ENCODE data around the gene GCN1. TPM values are rescaled to one million over a fixed set of nuclear protein-coding genes. Genes with fewer than 3 reads are reported as not detected.

The GCN1 gene
- polyA plus RNA-seq, 1 donor (not counting 4 experiments of a cell fraction or from before 2014, with no cell fraction given): 34.1 TPM

DNA sequence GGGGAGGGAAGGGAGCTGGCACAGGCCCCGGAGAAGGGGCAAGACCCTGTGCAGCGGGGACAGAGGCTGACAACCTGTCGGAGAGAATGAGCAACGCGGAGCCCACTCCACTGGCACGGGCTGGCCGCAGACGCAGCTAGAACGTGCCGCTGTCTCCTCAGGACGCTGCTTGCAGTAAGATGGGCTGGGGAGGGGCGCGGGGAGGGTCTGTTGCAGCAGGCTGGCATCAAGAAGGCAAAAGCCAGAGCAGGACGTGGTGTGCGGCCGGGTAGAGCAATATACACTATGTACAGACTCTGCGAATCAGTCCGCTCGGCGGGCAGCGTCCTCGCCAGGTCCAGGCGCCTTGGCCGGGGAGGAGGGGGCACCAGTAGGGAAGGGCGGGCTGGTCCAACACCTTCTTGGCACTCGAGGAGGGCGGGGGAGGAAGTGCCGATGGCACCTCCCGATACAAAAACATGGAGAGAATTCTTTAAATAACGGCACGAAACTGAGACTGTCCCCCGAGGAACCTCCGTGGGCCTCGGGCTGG, 97.8 kb downstream of the GCN1 start:
- Histone ChIP-seq H3K79me2 (ENCODE audit: control insufficient read depth, insufficient read depth, low read length) (peaks cover 27% of the 10 kb centered on the region), H3K27me3 (ENCODE audit: control insufficient read depth, extremely low read depth, insufficient read depth, low read length) (no peaks in the 10 kb centered on the region), H3K9me1 (ENCODE audit: control insufficient read depth, extremely low read depth, insufficient read depth, low read length) (no peaks in the 10 kb centered on the region), H3K9me3 (ENCODE audit: control insufficient read depth, low read depth, low read length) (no peaks in the 10 kb centered on the region), H3K4me1 (ENCODE audit: control insufficient read depth, extremely low read depth, insufficient read depth, low read length) (peaks cover 10% of the 10 kb centered on the region), H3K4me2 (ENCODE audit: control insufficient read depth, extremely low read depth, insufficient read depth, low read depth, low read length) (no peak overlapping the region), H2AFZ (ENCODE audit: control insufficient read depth, low read length) (no peak overlapping the region), H3K4me3 (ENCODE audit: control insufficient read depth in 2 of 3, extremely low read depth in 1 of 3, insufficient read depth in 2 of 3, low read depth in 1 of 3, low read length in 3 of 3) (no peak overlapping the region), H3K9ac (ENCODE audit: control insufficient read depth, extremely low read depth, insufficient read depth, low read length) (no peak overlapping the region), H3K36me3 (ENCODE audit: control insufficient read depth in 2 of 2, extremely low read depth in 1 of 2, insufficient read depth in 2 of 2, low read length in 2 of 2) (peaks cover 32 to 34% of the 10 kb centered on the region in 2 experiments), H3K27ac (ENCODE audit: control insufficient read depth, insufficient read depth, low read length) (no peak overlapping the region), H4K20me1 (ENCODE audit: control insufficient read depth, extremely low read depth, insufficient read depth, low read length) (peaks cover 15% of the 10 kb centered on the region)
- dilution Hi-C loops (cut with MboI; ENCODE audit: extremely low pct_ligation_motif_present, low sequenced_read_pairs): no loop called here
- DNase-seq (ENCODE audit: low read depth, low spot score) (no peak), FAIRE-seq (no peak)
- no peak for TF ChIP-seq CTCF (optimal IDR thresholded peaks at IDR 0.05 in 1 of 3, IDR thresholded peaks at IDR 0.05 in 1 of 3, conservative IDR thresholded peaks at IDR 0.05 in 1 of 3; ENCODE audit: extremely low read depth in 1 of 3, insufficient read depth in 2 of 3, low read length in 3 of 3)
- no peak for TF ChIP-seq EZH2 (IDR thresholded peaks at IDR 0.05; ENCODE audit: low read length)

GRCh38 chr12:120095736-120096135, 98.8 kb downstream of the GCN1 start:
- Histone ChIP-seq H3K79me2 (ENCODE audit: control insufficient read depth, insufficient read depth, low read length) (peaks cover 17% of the 10 kb centered on the region), H3K9ac (ENCODE audit: control insufficient read depth, extremely low read depth, insufficient read depth, low read length) (no peak overlapping the region), H3K27ac (ENCODE audit: control insufficient read depth, insufficient read depth, low read length) (no peak overlapping the region), H3K36me3 (ENCODE audit: control insufficient read depth in 2 of 2, extremely low read depth in 1 of 2, insufficient read depth in 2 of 2, low read length in 2 of 2) (peaks cover 33 to 34% of the 10 kb centered on the region in 2 experiments), H3K4me3 (ENCODE audit: control insufficient read depth in 2 of 3, extremely low read depth in 1 of 3, insufficient read depth in 2 of 3, low read depth in 1 of 3, low read length in 3 of 3) (no peak overlapping the region), H3K9me1 (ENCODE audit: control insufficient read depth, extremely low read depth, insufficient read depth, low read length) (no peaks in the 10 kb centered on the region), H3K4me2 (ENCODE audit: control insufficient read depth, extremely low read depth, insufficient read depth, low read depth, low read length) (no peak overlapping the region), H4K20me1 (ENCODE audit: control insufficient read depth, extremely low read depth, insufficient read depth, low read length) (peaks cover 9% of the 10 kb centered on the region), H2AFZ (ENCODE audit: control insufficient read depth, low read length) (no peak overlapping the region), H3K4me1 (ENCODE audit: control insufficient read depth, extremely low read depth, insufficient read depth, low read length) (peaks cover 2% of the 10 kb centered on the region), H3K9me3 (ENCODE audit: control insufficient read depth, low read depth, low read length) (no peaks in the 10 kb centered on the region), H3K27me3 (ENCODE audit: control insufficient read depth, extremely low read depth, insufficient read depth, low read length) (no peaks in the 10 kb centered on the region)
- dilution Hi-C loops (cut with MboI; ENCODE audit: extremely low pct_ligation_motif_present, low sequenced_read_pairs): no loop called here
- DNase-seq (ENCODE audit: low read depth, low spot score) (no peak), FAIRE-seq (no peak)
- no peak for TF ChIP-seq EZH2 (IDR thresholded peaks at IDR 0.05; ENCODE audit: low read length)

- dilution Hi-C loops (cut with MboI; ENCODE audit: extremely low pct_ligation_motif_present, low sequenced_read_pairs): no loop called here
- Histone ChIP-seq H3K79me2 (ENCODE audit: control insufficient read depth, insufficient read depth, low read length) (peaks cover 13% of the 10 kb centered on the region), H3K36me3 (ENCODE audit: control insufficient read depth in 2 of 2, extremely low read depth in 1 of 2, insufficient read depth in 2 of 2, low read length in 2 of 2) (peaks cover 31 to 32% of the 10 kb centered on the region in 2 experiments), H3K27ac (ENCODE audit: control insufficient read depth, insufficient read depth, low read length) (no peak overlapping the region), H3K4me1 (ENCODE audit: control insufficient read depth, extremely low read depth, insufficient read depth, low read length) (no peaks in the 10 kb centered on the region), H3K4me2 (ENCODE audit: control insufficient read depth, extremely low read depth, insufficient read depth, low read depth, low read length) (no peak overlapping the region), H3K9me3 (ENCODE audit: control insufficient read depth, low read depth, low read length) (no peaks in the 10 kb centered on the region), H2AFZ (ENCODE audit: control insufficient read depth, low read length) (no peak overlapping the region), H3K9me1 (ENCODE audit: control insufficient read depth, extremely low read depth, insufficient read depth, low read length) (no peaks in the 10 kb centered on the region), H4K20me1 (ENCODE audit: control insufficient read depth, extremely low read depth, insufficient read depth, low read length) (peaks cover 5% of the 10 kb centered on the region), H3K4me3 (ENCODE audit: control insufficient read depth in 2 of 3, extremely low read depth in 1 of 3, insufficient read depth in 2 of 3, low read depth in 1 of 3, low read length in 3 of 3) (no peak overlapping the region), H3K9ac (ENCODE audit: control insufficient read depth, extremely low read depth, insufficient read depth, low read length) (no peak overlapping the region), H3K27me3 (ENCODE audit: control insufficient read depth, extremely low read depth, insufficient read depth, low read length) (no peaks in the 10 kb centered on the region)
- DNase-seq (ENCODE audit: low read depth, low spot score) (no peak), FAIRE-seq (no peak)
- TF ChIP-seq CTCF (optimal IDR thresholded peaks at IDR 0.05 in 1 of 3, IDR thresholded peaks at IDR 0.05 in 1 of 3, conservative IDR thresholded peaks at IDR 0.05 in 1 of 3; ENCODE audit: extremely low read depth in 1 of 3, insufficient read depth in 2 of 3, low read length in 3 of 3): no peak
- no peak for TF ChIP-seq EZH2 (IDR thresholded peaks at IDR 0.05; ENCODE audit: low read length)
Observed at GRCh38 chr12:120095331-120095730, 99.2 kb downstream of the GCN1 start.
